Colonic mucosa (tissue), 4 donors: Measurements from ENCODE around the gene RPL3. TPM values are rescaled to one million over a fixed set of nuclear protein-coding genes. Genes with fewer than 3 reads are reported as not detected.

Experiments used
- DNase-seq: peaks from one replicate; pipeline ENCODE4 v3.0.0-alpha.2; 2020
- H3K27ac ChIP-seq: fragments of 200-600 bp; one replicate; pipeline ENCODE4 v1.8.0; 2021
- H3K27me3 ChIP-seq: fragments of 200-600 bp; one replicate; pipeline ENCODE4 v1.8.0; 2021
- H3K36me3 ChIP-seq: fragments of 200-600 bp; one replicate; pipeline ENCODE4 v1.8.0; 2021
- H3K4me1 ChIP-seq: fragments of 200-600 bp; one replicate; pipeline ENCODE4 v1.8.0; 2021; ENCODE audit warnings: mild to moderate bottlenecking
- H3K4me3 ChIP-seq: fragments of 200-600 bp; one replicate; pipeline ENCODE4 v1.8.0; 2021
- H3K9ac ChIP-seq, 2 donors: one replicate each; pipeline ENCODE4 v1.7.0; 2013; ENCODE audit warnings: control low read depth in 2 of 2, low read depth in 2 of 2, low read length in 2 of 2
- H3K9me3 ChIP-seq: fragments of 200-600 bp; one replicate; pipeline ENCODE4 v1.8.0; 2021
- intact Hi-C: fragments of 100-400 bp; cut with DNase I; formaldehyde crosslinking; loops from one replicate; pipeline ENCODE4 v1.14.1; 2022
- total RNA-seq, 2 donors: library from RNA; stranded (reverse); fragmentation: NEBNext Ultra II Directional in 1 of 2; extraction: Animal tissue kit (Norgen Biotek cat#: 25700) in 1 of 2; gene quantifications; one replicate each; pipeline ENCODE4 v1.2.1, GENCODE V29; 2021
- TF ChIP-seq, protein P1 (sequence below): fragments of 200-600 bp; IDR thresholded peaks from one replicate; pipeline ENCODE4 v1.8.0; 2022; ENCODE audit warnings: antibody characterized with exemption, mild to moderate bottlenecking
- donor health status: healthy.
- donor health status: DM: no; HTN: no; CAD: no.
- donor health status: DM: no; HTN: no; CAD: no.

The RPL3 gene
- total RNA-seq, 2 donors from 2014 or later: 1,796 to 1,829 TPM

DNA sequence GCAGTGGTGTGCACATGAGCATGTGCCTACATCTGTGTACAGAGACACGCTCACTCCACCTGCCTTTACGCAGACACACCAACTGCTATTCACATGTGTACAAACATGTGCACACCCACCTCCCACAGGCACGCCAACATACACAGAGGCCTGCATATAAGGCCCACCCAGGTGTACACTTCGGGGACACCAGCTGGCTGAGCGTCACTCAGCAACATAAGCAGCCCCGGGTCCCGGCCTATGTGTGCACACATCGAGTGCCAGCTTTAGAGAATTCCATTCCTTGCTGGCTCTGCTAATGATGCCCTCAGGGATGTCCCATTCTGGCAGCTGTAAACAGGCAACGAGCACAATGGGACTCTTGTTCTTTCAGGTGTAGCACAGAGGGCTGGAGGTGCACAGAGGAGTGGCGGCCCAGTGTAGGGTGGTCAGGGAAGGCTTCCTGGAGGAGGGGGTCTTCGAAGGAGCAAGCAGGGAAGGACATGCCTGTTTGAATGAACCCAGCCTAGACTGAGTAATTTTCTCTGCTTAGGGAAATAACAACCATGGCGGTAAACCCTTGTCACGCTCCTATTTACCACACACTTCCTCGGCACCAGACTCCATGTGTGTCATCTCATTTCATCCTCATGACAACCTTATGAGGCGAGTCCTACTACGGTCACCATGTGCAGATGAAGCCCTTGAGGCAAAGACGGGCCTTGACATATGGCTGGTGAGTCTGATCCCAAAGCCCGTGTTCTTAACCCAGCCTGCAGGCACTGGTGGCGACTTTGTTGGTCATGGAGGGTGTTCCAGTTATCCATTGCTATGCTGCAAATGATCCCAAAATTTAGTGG is 35.1 kb downstream of the RPL3 start:
- Histone ChIP-seq H3K4me1 (no peaks in the 10 kb centered on the region), H3K4me3 (no peak overlapping the region), H3K27ac (no peak overlapping the region), H3K36me3 (no peaks in the 10 kb centered on the region), H3K27me3 (no peaks in the 10 kb centered on the region), H3K9ac (no peak overlapping the region), H3K9me3 (no peaks in the 10 kb centered on the region)
- DNase-seq: no peak
- intact Hi-C loops: no loop called here
- TF ChIP-seq, protein P1, sequence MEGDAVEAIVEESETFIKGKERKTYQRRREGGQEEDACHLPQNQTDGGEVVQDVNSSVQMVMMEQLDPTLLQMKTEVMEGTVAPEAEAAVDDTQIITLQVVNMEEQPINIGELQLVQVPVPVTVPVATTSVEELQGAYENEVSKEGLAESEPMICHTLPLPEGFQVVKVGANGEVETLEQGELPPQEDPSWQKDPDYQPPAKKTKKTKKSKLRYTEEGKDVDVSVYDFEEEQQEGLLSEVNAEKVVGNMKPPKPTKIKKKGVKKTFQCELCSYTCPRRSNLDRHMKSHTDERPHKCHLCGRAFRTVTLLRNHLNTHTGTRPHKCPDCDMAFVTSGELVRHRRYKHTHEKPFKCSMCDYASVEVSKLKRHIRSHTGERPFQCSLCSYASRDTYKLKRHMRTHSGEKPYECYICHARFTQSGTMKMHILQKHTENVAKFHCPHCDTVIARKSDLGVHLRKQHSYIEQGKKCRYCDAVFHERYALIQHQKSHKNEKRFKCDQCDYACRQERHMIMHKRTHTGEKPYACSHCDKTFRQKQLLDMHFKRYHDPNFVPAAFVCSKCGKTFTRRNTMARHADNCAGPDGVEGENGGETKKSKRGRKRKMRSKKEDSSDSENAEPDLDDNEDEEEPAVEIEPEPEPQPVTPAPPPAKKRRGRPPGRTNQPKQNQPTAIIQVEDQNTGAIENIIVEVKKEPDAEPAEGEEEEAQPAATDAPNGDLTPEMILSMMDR: no peak

DNA sequence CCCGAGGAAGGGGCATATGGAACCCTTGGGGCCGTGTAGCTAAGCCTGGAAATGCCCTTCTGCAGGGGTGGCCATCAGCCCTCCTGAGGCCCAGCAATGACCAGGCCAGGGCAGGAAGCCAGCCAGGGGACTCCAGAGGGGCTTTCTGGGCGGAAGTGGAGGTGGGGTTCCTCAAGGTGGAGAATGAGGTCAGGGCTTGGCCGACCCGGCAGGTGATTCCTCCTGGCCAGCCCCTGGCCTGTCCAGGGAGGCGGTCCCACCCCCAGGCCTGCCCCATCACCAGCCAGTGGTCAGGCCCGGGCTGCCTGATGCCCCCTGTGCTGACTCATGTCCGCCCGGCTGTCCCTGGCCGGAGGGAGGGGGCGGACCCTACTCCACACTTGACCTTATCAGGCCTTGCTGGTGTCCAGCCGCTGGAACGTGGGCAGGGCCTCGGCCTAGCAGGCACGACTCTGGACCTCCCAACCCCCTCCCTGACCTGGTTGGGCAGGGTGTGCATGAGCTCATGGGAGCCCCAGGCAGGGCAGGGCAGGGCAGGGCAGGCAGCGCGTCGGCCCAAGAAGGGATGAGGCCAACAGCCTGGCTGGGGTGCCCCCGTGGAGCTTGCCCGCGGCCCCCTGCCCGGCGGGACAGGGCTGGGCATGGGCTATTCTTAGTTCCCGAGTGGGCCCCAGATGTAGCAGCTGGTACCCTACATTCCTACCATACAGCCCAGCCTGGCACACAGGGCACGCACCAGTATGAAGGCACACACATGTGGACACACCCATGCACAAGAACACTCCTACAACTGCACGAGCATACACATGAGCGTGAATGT is 35.9 kb downstream of the RPL3 start:
- H3K27ac ChIP-seq: no peak overlapping the region
- H3K9me3 ChIP-seq: no peaks in the 10 kb centered on the region
- intact Hi-C loops: no loop called here
- no peaks in the 10 kb centered on the region for H3K36me3 ChIP-seq
- TF ChIP-seq, protein P1: no peak
- H3K4me3 ChIP-seq: no peak overlapping the region
- H3K27me3 ChIP-seq: no peaks in the 10 kb centered on the region
- no peak for DNase-seq
- H3K4me1 ChIP-seq: no peaks in the 10 kb centered on the region
- H3K9ac ChIP-seq: peak overlapping the region in 1 of 2 donors; percentile 3

DNA sequence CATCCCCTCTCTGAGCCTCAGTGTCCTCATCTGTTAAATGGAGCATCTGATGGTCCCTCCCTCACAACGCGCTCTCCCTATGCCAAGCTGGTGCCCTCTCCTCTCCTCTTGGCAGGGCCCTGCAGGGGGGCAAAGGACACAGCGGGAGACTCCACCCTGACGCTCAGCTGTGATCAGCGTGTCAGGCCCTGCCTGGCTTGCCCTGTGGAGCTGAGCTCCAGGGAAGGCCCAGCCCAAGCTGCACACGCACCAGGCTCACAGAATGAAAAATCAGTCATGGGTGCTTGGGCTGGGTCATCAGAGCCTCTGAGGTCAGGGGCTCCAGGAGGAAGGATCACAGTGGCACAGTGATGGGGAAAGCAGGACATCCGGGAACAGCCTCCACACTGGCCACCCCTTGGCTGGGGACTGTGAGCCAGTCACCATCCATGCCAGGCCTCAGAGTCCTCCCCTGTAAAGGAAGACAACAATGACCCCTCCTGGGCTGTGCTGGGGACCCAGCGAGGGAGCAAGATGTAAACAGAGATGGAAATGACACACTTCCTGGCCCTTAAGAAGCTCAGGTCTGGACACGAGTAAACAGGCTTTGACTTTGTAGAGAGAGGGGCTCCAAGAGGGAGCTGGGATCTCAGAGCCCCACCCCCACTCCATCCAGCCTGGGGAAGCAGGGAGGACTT is 36.6 kb downstream of the RPL3 start:
- DNase-seq: no peak
- intact Hi-C loops: no loop called here
- Histone ChIP-seq H3K27ac (no peak overlapping the region), H3K27me3 (no peaks in the 10 kb centered on the region), H3K9ac (peak overlapping the region in 1 of 2 donors; percentile 3), H3K4me3 (no peak overlapping the region), H3K36me3 (no peaks in the 10 kb centered on the region), H3K9me3 (no peaks in the 10 kb centered on the region), H3K4me1 (no peaks in the 10 kb centered on the region)
- TF ChIP-seq, protein P1: no peak

DNA sequence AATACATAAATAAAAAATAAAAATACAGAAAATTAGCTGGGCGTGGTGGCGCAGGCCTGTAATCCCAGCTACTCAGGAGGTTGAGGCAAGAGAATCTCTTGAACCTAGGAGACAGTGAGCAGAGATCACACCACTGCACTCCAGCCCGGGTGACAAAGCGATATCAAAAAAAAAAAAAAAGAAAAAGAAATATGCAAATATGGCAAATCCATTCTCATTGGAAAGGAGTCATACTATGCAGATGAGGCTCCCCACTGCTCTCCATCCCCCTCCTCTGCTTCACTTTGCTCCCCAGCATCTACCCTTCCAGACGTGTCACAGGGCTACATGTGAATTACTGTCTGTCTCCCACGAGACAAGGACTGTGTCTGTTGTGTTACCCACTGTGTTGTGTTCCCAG is 38.3 kb downstream of the RPL3 start:
- TF ChIP-seq, protein P1: no peak
- H3K4me3 ChIP-seq: no peak overlapping the region
- H3K9ac ChIP-seq: no peak overlapping the region
- H3K4me1 ChIP-seq: no peaks in the 10 kb centered on the region
- no peak for DNase-seq
- no peaks in the 10 kb centered on the region for H3K36me3 ChIP-seq
- no peaks in the 10 kb centered on the region for H3K9me3 ChIP-seq
- no peaks in the 10 kb centered on the region for H3K27me3 ChIP-seq
- intact Hi-C loops: no loop called here
- no peak overlapping the region for H3K27ac ChIP-seq

DNA sequence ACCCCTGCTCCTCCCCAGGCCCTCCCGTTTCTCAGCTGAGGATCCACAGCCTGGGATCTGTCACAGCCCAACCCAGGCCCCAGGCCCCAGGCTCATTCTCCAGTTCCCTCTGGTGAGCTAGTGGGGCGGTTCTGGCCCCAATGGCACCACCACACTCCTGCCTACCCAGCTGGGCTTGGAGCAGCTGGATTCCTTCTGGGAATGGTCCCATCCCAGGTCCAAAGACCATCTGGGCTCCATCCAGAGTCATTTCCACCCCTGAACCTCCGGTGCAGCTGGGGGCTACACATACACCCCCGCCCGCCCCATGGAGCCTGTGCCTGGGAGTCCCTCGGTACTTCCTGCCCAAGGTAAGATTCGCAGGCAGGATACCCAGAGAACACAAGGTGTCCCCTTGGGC is 39.2 kb downstream of the RPL3 start:
- no peaks in the 10 kb centered on the region for H3K9me3 ChIP-seq
- H3K4me1 ChIP-seq: no peaks in the 10 kb centered on the region
- no peak overlapping the region for H3K9ac ChIP-seq
- H3K36me3 ChIP-seq: no peaks in the 10 kb centered on the region
- intact Hi-C loops: no loop called here
- H3K4me3 ChIP-seq: no peak overlapping the region
- TF ChIP-seq, protein P1: no peak
- H3K27ac ChIP-seq: no peak overlapping the region
- H3K27me3 ChIP-seq: no peaks in the 10 kb centered on the region
- no peak for DNase-seq
